LNCaP clone FGC (cell line): Measurements from ENCODE around the gene VGLL4.

Experiments
- DNase-seq: peaks from one replicate; pipeline ENCODE4 v3.0.0-alpha.2; 2011; ENCODE audit warnings: low read depth
- H3K4me3 ChIP-seq: 2 replicates; pipeline ENCODE4 v1.5.1; 2011; ENCODE audit warnings: mild to moderate bottlenecking, low read depth, low read length, control low read depth
- CTCF ChIP-seq: IDR thresholded peaks from 2 replicates; pipeline ENCODE4 v1.5.1; 2012; ENCODE audit warnings: mild to moderate bottlenecking; ENCODE audit not compliant: control insufficient read depth, insufficient read depth; ENCODE audit errors: extremely low read depth

Gene VGLL4

GRCh38 chr3:11570789-11571495 lies 72.8 kb downstream of the VGLL4 start:
- H3K4me3 ChIP-seq: no peak overlapping the region
- TF ChIP-seq CTCF: no peak
- DNase-seq: no peak

GRCh38 chr3:11570251-11570650 lies 73.5 kb downstream of the VGLL4 start:
- TF ChIP-seq CTCF: no peak
- DNase-seq: no peak

GRCh38 chr3:11569156-11569741 lies 74.5 kb downstream of the VGLL4 start:
- no peak for TF ChIP-seq CTCF
- no peak for DNase-seq
- H3K4me3 ChIP-seq: no peak overlapping the region

More at GRCh38 chr3:11570251-11570650, 73.5 kb downstream of the VGLL4 start:
- H3K4me3 ChIP-seq: no peak overlapping the region

- no peak for DNase-seq
- H3K4me3 ChIP-seq: no peak overlapping the region
- no peak for TF ChIP-seq CTCF
These were observed 75.1 kb downstream of the VGLL4 start for GRCh38 chr3:11568503-11569155.

- no peak for DNase-seq
- TF ChIP-seq CTCF: no peak
- no peak overlapping the region for H3K4me3 ChIP-seq
These were observed 75.9 kb downstream of the VGLL4 start for GRCh38 chr3:11567516-11568467.

- TF ChIP-seq CTCF: no peak
- H3K4me3 ChIP-seq: no peak overlapping the region
- DNase-seq: no peak
These were observed 76.8 kb downstream of the VGLL4 start for GRCh38 chr3:11566916-11567315.
